Skin of body (tissue), 3 donors: Measurements from ENCODE around the gene OR51B2. TPM values are rescaled to one million over a fixed set of nuclear protein-coding genes. Genes with fewer than 3 reads are reported as not detected.

Source experiments
- DNase-seq: peaks from one replicate; lab custom pipeline; 2025; lab: John Stamatoyannopoulos, UW
- small RNA-seq: library from RNA; depleted of rRNA; stranded (forward); fragments of <200 nt; gene quantifications from one replicate; pipeline ENCODE3, GENCODE V24; 2014; ENCODE audit warnings: low replicate concordance
- total RNA-seq: library from RNA; depleted of rRNA; stranded (reverse); fragments of >200 nt; gene quantifications from one replicate; pipeline ENCODE4 v1.2.3, GENCODE V29; 2014

OR51B2 gene
- total RNA-seq, 1 donor from 2014 or later: 0.59 TPM

DNA sequence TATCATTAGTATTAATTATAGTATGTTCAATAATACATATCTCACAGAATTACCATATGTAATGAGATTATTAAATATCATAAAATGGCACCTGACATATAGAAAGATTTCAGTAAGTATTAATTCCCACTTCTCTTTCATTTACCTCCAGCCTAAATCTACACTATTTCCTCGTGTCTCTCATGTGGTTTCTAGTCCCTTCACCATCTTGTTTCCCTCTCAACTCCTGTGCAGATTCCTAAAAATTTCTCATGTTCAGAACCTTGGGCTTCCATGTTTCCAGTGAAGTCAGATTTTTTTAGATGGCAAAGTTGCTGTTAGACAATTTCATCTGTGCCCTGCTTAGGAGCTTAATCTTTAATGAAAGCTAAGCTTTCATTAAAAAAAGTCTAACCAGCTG, 40.2 kb downstream of the OR51B2 start:
- DNase-seq: no peak

DNA sequence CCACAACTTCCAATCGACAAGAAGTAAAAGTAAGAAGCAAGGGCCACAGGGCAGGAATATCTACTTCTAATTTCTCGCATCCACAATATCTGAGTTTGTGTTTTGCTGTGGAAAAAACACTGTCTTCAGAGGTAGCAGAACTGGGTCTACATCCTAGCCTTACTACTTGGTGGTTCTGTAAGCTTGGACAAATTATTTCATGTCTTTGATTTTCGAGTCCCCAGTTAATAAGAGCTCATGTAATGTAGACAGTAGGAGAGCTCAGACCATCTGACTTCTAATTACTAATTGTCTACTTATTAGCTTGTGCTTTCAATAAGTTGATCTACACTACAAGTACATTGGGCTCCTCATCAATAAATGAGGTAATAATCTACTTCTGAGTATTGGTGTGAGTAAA, 41.0 kb downstream of the OR51B2 start:
- DNase-seq: no peak

DNA sequence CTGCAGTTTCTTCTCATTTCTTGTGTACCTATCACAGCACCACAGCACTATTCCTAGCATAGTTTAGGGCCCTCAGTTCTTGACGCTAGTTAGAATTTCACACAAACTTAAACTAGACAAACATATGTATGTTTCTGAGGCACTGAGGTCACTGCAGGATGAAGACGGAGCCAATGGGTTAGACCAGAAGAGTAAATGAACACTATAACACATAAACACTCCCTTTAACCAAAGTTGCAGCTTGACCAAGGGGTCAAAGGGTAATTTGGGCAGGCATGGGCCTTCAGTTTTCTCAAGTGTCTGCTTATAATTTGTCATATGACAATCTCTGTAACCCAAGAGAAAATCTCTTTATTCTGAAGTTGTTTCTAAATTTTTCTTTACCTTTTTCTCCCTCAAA, 41.5 kb downstream of the OR51B2 start:
- DNase-seq: no peak

DNA sequence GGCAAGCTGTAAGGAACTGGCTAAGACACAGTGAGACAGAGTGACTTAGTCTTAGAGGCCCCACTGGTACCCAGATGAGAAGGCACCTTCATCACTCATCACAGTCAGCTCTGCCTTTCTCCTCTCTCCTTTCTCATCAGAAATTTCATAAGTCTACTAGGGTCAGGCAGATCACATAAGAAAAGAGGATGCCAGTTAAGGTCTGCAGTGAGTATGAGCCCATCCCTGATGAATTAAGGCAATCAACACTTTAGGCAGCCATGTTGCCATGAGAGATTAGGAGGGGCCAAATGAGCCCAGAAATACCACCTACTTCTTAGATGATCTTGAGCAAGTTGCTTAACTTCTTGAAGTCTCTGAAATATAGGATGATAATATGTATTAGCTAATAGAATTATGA, 42.5 kb downstream of the OR51B2 start:
- DNase-seq: no peak

DNA sequence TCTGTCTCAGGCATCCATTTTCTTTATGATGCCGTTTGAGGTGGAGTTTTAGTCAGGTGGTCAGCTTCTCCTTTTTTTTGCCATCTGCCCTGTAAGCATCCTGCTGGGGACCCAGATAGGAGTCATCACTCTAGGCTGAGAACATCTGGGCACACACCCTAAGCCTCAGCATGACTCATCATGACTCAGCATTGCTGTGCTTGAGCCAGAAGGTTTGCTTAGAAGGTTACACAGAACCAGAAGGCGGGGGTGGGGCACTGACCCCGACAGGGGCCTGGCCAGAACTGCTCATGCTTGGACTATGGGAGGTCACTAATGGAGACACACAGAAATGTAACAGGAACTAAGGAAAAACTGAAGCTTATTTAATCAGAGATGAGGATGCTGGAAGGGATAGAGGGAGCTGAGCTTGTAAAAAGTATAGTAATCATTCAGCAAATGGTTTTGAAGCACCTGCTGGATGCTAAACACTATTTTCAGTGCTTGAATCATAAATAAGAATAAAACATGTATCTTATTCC, 43.5 kb downstream of the OR51B2 start:
- DNase-seq: no peak

DNA sequence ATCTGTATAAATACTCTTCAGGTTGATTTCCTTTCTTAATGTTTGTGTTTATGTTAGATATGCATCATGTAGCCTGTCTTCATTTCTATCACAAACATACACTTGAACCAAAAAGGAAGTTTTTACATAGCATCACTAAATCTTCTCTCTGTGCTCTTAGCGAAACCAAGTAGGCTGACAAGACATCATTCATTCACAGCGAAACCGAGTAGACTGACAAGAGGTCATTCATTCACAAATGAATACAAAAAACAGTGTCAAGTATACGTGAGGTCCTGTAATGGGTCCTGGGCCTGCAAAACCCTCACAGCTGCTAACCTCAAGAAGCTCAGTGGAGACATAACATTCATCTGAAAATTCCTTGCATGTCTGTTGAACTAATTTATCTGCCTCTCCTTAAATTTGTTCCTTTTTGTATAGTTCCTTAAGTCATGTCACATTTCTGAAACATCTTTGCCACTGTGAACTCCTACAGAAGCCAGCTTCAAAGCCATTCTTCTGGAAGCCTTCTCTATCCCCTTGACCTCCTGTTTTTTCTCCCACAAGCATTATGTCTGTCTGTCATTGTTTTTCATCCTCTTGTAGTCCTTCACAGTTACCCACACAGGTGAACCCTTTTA, 44.5 kb downstream of the OR51B2 start:
- DNase-seq: no peak

DNA sequence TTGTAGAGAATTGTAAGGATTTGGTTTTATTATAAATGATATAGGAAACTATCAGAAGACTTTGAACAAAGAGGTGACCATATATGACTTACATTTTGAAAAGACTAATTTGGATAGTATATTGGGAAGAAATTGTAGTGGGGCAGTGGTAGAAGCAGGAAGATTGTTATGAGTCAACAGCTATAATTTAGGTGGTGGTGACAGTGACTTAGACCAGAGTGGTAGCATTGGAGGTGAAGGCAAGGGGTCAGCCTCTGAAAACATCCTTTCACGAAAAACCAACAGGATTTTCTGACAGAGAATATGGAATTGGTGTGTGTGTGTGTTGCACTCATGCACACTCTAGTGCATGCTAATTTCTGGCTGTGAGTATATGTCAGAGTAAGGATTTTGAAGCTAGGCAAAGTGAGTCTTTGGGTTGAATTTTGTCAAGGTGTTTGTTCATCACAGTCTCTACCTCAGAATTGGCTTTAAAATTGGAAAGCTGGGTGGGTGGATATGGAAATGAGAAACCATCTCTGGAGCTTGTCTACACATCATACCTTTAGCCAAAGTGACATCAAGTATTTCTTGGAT, 46.2 kb downstream of the OR51B2 start:
- no peak for DNase-seq

DNA sequence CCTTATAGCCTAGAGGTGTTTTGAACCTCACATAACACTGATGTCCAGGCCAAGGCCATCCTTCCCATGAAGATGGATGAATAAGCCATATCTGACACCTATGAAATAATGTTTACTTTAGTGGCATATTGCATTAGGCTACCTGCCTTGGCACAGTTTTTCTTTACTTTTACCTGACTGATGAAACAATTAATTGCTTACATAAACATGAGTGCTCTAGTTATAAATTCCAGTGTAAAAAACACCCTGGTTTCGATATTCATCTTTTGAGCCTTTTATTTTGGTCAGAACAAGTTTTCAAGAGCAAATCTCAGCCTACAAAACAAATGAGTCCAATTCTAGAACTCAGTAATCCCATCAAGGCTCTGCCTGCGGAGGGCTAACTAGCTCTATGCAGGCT, 47.4 kb downstream of the OR51B2 start:
- no peak for DNase-seq

DNA sequence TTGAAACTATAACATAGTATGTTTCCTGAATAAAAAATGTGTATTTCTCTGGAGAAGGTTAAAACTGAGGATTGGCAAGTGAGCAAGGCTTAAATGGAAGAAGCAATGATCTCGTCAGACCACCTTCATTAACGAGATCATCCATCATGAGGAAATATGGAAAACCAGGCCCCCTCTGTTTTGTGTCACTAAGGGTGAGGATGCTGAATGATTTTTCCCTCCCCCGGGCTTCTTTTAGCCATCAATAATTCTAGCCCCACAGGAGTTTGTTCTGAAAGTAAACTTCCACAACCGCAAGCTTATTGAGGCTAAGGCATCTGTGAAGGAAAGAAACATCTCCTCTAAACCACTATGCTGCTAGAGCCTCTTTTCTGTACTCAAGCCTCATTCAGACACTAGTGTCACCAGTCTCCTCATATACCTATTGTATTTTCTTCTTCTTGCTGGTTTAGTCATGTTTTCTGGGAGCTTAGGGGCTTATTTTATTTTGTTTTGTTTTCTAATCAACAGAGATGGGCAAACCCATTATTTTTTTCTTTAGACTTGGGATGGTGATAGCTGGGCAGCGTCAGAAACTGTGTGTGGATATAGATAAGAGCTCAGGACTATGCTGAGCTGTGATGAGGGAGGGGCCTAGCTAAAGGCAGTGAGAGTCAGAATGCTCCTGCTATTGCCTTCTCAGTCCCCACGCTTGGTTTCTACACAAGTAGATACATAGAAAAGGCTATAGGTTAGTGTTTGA, 48.6 kb downstream of the OR51B2 start:
- DNase-seq: no peak

DNA sequence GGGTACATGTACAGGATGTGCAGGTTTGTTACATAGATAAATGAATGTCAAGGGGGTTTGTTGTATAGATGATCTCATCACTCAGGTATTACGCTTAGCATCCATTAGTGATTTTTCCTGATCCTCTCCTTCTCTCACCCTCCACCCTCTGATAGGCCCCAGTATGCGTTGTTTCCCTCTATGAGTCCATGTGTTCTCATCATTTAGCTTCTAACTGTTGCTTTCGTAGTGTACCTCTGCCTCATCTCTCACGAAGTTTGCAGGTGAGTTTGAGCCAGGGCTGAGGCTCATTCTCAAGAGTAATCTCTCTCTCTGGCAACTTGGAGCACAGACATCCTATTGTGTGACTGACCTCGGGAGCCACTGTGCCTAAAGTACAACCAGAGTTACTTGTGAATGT, 49.7 kb downstream of the OR51B2 start:
- DNase-seq: no peak

Small RNA genes within 50 kb of the gene (small RNA-seq; reads per million reads assigned to genes)
- not detected for gene AC104389.3

Other genes with a start within 250 kb of the OR51B2 start
- gene OR52A5, start 185.9 kb downstream of the OR51B2 start, total RNA-seq: not detected
- gene OR52A1, start 169.5 kb downstream of the OR51B2 start, total RNA-seq: not detected
- gene OR51V1, start 123.6 kb downstream of the OR51B2 start, total RNA-seq: not detected
- 2,108 TPM for gene HBB, start 97.2 kb downstream of the OR51B2 start, total RNA-seq
- not detected for gene HBD, start 89.8 kb downstream of the OR51B2 start, total RNA-seq
- 299 TPM for gene HBG1, start 74.4 kb downstream of the OR51B2 start, total RNA-seq
- 12,811 TPM for gene HBG2, start 69.5 kb downstream of the OR51B2 start, total RNA-seq
- gene HBE1, start 54.4 kb downstream of the OR51B2 start, total RNA-seq: 27.0 TPM
- not detected for gene OR51B4, start 22.4 kb downstream of the OR51B2 start, total RNA-seq
- gene OR51B5, start 19.2 kb upstream of the OR51B2 start, total RNA-seq: 0.30 TPM
- not detected for gene OR51B6, start 27.2 kb upstream of the OR51B2 start, total RNA-seq
- gene OR51M1, start 59.5 kb upstream of the OR51B2 start, total RNA-seq: not detected
- not detected for gene OR51Q1, start 97.8 kb upstream of the OR51B2 start, total RNA-seq
- gene OR51I1, start 117.2 kb upstream of the OR51B2 start, total RNA-seq: 0.59 TPM
- gene OR51I2, start 125.0 kb upstream of the OR51B2 start, total RNA-seq: not detected
- gene OR52D1, start 164.4 kb upstream of the OR51B2 start, total RNA-seq: not detected
- 0.49 TPM for gene UBQLN3, start 185.7 kb upstream of the OR51B2 start, total RNA-seq
- 0.49 TPM for gene UBQLNL, start 192.4 kb upstream of the OR51B2 start, total RNA-seq
- 0.59 TPM for gene OR52H1, start 224.2 kb upstream of the OR51B2 start, total RNA-seq